GM12873 (cell line): ENCODE measurements around the gene NOTUM.

Source experiments
- CTCF ChIP-seq: IDR thresholded peaks from 2 replicates; pipeline ENCODE4 v1.5.1; 2012; ENCODE audit warnings: low read depth, mild to moderate bottlenecking, moderate library complexity, low read length, control low read depth; ENCODE audit not compliant: insufficient read depth; ENCODE audit errors: missing control alignments

Gene NOTUM

GRCh38 chr17:81925860-81926450 lies 35.0 kb downstream of the NOTUM start:
- no peak for TF ChIP-seq CTCF

DNA sequence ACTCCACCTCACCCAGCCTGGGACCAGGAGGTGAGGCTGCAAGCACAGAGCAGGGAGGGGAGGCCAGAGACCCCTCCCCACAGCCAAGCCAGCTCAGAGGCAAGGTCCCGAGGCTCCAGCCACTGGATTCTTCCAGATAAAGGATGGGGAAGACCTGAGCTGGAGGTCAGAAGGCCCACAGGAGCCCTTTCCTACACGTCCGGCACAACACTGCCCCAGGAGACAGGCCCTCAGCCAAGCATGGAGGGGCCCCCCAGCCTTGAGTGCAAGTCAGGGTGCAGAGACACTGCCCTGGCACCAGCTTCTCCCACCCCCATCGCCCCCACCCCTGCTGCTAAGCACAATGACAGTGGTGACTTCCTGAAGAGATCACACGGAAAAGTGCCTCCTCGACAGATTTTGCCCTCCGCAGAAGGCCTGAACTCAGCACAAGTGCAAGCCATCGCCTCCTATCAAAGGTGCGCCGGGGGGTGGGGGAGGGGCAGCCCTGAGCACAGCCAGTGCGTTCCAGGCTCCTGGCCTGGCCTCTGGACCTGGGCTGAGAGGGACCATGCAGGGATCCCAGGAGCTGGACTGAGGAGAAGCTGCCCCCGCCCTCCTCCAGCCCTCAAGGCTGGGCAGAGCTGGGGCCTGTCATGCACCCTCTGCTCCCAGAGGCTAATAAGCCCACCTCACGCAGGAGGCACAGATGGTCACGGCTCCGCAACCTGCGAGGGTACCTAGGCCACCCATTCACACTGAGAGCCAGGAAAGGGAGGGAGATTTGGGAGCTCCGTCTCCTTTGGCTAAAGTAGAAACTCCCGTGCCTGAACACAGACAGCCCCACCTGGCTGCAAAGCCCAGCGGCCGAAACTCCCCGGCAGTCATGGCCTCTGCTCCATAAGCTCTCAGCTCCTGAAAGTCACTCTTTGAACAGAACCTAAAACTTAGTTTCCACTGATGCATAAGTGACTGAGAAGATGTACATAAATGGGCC lies 36.1 kb downstream of the NOTUM start:
- no peak for TF ChIP-seq CTCF

GRCh38 chr17:81923302-81924260 lies 37.4 kb downstream of the NOTUM start:
- no peak for TF ChIP-seq CTCF

- TF ChIP-seq CTCF = no peak
Observed at GRCh38 chr17:81922566-81923301, 38.3 kb downstream of the NOTUM start.

- TF ChIP-seq CTCF = no peak
Observed at GRCh38 chr17:81921996-81922565, 38.9 kb downstream of the NOTUM start.

DNA sequence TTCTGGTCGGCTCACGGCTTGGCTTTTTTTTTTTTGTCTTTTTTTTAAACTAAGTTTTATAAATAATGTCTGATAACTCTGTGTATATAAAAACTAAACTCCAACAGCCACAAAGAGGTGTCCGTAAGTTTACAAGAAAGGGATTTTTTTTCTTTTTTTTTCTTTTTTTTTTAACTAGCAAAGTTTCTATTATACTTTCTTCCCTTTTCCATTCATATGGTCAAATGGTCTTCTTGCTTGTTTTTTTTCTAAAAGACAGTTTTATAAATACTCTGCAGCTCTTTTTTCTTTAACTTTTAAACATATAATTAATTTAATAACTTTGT lies 39.5 kb downstream of the NOTUM start:
- TF ChIP-seq CTCF = no peak
